GM19397 (cell line): ENCODE results near the gene AKR1A1.
"Not testable (repeated sequence)": the region's sequence is repeated elsewhere in the genome, so short reads cannot be mapped to it uniquely, and the experiment has no call there.

ENCODE experiments used
- ATAC-seq: cut with Tn5 transposase; IDR thresholded peaks from one replicate; pipeline ENCODE4 v1.9.1; 2021; ENCODE audit warnings: mild to moderate bottlenecking, moderate library complexity; ENCODE audit not compliant: unreplicated experiment

The AKR1A1 gene

DNA sequence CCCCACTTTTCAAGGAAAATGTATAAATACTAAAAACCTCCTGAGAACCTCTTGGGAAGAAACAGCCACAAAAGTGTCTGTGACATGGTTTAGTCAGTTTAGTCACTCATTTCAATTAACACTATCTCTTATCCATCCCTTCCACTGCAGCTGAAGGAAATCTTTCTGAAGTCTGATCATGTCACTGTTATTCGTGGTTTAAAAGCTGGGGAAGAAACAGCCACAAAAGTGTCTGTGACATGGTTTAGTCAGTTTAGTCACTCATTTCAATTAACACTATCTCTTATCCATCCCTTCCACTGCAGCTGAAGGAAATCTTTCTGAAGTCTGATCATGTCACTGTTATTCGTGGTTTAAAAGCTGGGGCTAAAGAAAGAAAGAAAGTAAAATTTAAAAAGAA, 27.1 kb upstream of the AKR1A1 start:
- not testable (repeated sequence) for ATAC-seq

GRCh38 chr1:45523975-45524374, 26.7 kb upstream of the AKR1A1 start:
- ATAC-seq = not testable (repeated sequence)

- ATAC-seq = no peak
Observed at GRCh38 chr1:45526135-45526644, 24.4 kb upstream of the AKR1A1 start.

DNA sequence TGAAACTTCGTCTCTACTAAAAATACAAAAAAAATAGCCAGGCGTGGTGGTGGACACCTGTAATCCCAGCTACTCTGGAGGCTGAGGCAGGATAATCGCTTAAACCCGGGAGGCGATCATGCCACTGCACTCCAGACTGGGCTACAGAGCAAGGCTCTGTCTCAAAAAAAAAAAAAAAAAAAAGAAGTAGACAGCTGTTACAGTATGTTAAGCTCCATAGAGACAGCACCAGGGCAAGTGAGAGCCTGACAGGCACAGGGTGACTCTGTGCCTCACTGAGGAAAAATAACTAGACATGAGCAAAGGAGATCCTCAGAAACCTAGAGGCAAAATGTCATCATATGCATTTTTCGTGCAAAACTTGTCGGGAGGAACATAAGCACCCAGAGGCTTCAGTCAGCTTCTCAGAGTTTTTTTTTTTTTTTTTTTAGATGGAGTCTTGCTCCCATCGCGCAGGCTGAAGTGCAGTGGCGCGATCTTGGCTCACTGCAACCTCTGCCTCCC, 19.9 kb upstream of the AKR1A1 start:
- ATAC-seq = no peak

- no peak for ATAC-seq
Observed at GRCh38 chr1:45531873-45532272, 18.8 kb upstream of the AKR1A1 start.

GRCh38 chr1:45535988-45536766, 14.4 kb upstream of the AKR1A1 start:
- ATAC-seq = no peak

GRCh38 chr1:45536886-45537285, 13.7 kb upstream of the AKR1A1 start:
- ATAC-seq = no peak

- no peak for ATAC-seq
Observed at GRCh38 chr1:45541193-45541592, 9.4 kb upstream of the AKR1A1 start.

DNA sequence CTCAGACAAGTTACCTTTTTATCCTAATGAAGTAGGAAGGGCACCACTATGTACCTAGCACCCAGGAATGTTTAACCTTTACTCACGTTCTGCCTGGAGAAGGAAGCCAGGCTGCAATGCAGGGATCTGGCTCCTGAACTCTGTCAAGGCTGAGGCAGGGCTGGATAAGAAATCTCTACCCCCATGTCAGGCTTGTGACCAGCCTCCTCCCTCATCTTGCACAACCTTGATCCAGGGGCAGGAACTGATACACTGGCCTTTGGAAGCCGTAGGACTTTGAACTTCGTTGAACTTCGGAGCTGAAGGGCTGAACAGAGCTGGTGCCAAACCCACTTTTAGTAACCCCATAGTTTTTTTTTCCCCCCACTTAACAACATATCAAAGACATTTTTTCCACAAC, 8.0 kb upstream of the AKR1A1 start:
- ATAC-seq = no peak

GRCh38 chr1:45543581-45544417, 6.8 kb upstream of the AKR1A1 start:
- no peak for ATAC-seq

DNA sequence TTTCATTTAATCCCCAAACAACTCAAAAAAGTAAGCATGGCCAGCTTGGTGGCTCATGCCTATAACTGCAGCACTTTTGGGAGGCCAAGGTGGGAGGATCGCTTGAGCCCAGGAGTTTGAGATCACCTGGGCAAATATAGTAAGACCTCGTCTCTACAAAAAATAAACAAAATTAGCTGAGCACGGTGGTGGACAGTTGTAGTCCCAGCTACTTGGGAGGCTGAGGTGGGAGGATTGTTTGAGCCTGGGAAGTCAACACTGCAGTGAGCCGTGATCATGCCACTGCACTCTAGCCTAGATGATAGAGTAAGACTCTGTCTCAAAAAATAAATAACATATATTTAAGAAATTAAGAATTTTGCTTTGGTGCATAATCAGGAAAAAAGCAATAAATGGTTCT, 6.1 kb upstream of the AKR1A1 start:
- no peak for ATAC-seq

DNA sequence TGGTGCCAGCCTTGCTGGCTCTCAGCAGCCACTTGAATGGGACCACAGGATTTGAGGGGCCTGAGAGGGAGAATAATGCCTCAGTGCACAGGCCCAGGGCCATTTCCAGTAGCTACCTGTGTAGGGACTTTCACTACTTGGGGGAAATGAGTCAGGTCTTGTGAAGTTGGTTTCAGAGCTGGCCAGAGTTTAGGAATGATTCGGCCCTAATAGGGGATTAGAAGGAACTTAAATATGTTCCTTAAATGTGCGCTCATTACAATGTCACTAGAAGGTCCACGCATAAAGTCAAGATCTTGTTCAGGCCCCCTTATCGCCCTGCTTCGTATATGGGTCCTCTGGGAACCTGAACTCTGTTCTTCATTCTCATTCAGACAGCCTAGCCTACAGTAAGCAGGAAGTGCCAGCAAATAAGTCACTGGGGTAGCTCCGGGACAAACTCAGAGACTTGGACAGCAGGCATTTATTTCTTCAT, 5.6 kb upstream of the AKR1A1 start:
- no peak for ATAC-seq

DNA sequence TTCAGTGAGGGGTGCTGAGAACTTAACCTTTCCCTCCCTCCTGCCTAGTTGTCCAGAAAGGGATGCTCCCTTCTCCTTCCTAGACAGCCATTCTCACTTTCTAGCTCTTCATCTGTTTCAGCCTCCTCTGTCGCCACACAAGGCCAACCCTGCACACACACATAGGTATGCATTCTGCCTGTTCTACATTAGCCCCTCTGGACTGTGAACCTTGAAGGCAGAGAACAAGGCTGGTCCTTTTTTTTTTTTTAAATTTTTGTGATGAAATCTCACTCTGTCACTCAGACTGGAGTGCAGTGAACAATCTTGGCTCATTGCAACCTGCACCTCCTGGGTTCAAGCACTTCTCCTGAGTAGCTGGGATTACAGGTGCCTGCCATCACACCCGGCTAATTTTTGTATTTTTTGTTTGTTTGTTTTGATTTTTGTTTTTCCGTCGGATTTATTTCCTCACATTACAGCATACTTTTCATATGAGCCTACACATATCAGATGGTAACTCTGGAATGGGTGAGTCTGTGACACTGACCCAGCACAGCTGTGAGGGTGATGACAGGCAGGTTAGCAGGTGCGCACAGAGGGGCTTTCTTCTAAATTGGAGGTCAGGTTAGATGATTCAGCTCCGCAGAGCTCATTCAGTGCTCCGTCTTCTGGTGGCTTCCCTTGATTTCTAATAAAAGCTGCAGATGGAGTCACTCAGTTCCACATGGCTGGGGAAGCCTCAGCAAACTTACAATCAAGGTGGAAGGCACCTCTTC, 4.9 kb upstream of the AKR1A1 start:
- no peak for ATAC-seq

GRCh38 chr1:45551684-45552083, 1.1 kb downstream of the AKR1A1 start:
- no peak for ATAC-seq

DNA sequence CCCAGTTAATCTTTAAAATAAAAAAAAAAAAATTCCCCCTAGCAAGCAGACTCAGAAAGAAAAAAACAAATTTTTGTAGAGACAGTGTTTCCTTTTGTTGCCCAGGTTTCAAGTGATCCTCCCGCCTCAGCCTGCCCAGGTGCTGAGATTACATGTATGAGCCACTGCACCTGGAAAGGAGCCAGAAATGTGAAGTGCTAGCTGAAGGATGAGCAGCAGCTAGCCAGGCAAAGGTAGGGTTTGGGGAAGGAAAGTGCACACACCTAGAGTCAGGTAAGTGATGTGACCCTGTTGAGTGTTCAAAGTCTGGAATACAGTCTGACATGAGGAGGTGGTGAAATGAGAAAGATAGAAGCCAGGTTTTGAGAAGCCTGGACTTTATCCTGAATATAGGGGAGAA, 1.7 kb downstream of the AKR1A1 start:
- ATAC-seq = no peak

DNA sequence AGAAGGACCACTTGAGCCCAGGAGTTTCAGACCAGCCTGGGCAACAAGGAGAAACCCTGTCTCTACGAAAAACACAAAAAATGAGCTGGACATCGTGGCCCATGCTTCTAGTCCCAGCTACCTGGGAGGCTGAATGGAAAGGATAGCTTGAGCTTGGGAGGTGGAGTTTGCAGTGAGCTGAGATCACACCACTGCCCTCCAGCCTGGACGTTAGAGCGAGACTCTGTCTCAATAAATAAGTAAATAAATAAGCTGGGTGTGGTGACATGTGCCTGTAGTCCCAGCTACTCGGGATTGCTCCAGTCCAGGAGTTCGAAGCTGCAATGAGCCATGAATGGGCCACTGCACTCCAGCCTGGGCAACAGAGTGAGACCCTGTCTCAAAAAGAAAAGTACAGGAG, 3.6 kb downstream of the AKR1A1 start:
- ATAC-seq = no peak

GRCh38 chr1:45557422-45557944, 6.9 kb downstream of the AKR1A1 start:
- ATAC-seq = no peak

GRCh38 chr1:45563843-45564242, 13.2 kb downstream of the AKR1A1 start:
- ATAC-seq = no peak

DNA sequence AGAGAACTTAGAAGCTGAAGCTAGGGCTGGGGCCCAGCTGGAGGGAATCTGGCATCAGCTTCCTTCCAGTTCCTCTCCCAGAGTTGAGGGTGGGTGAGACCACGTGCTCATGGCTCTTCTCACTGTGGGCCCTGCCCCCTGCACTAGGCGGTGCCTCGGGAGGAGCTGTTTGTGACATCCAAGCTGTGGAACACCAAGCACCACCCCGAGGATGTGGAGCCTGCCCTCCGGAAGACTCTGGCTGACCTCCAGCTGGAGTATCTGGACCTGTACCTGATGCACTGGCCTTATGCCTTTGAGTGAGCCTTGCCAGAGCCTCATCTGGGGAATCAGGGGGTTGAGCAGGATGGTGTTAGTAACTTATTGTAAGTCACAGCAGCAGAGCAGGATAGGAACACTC, 16.1 kb downstream of the AKR1A1 start:
- ATAC-seq = no peak

GRCh38 chr1:45567911-45568310, 17.3 kb downstream of the AKR1A1 start:
- ATAC-seq = no peak

- no peak for ATAC-seq
Observed at GRCh38 chr1:45568421-45568820, 17.8 kb downstream of the AKR1A1 start.
